Spleen (tissue), 11 donors: ENCODE data around the gene TP53TG5. TPM values are rescaled to one million over a fixed set of nuclear protein-coding genes. Genes with fewer than 3 reads are reported as not detected.

ENCODE experiments used
- DNase-seq: peaks from one replicate; pipeline ENCODE4 v3.0.0-alpha.2; 2020
- H3K27ac ChIP-seq, 8 donors: fragments of 200-600 bp; sonication (generic) in 7 of 8; 1 replicate in 4 of 8; 2 replicates in 4 of 8; pipeline versions ENCODE4 v1.5.0 to v1.8.0; 2016 to 2021; ENCODE audit warnings: inconsistent platforms in 4 of 8, mild to moderate bottlenecking in 4 of 8, moderate library complexity in 1 of 8
- H3K27me3 ChIP-seq, 7 donors: fragments of 200-600 bp; sonication (generic) in 6 of 7; replicated peaks in 1 of 7; 1 replicate in 4 of 7; 2 replicates in 3 of 7; pipeline versions ENCODE4 v1.5.0 to v1.8.0; 2016 to 2021; ENCODE audit warnings: inconsistent platforms in 3 of 7, mild to moderate bottlenecking in 1 of 7
- H3K36me3 ChIP-seq, 6 donors: fragments of 200-600 bp; sonication (generic) in 5 of 6; 1 replicate in 4 of 6; 2 replicates in 2 of 6; pipeline versions ENCODE4 v1.5.0 to v1.8.0; 2016 to 2021; ENCODE audit warnings: inconsistent platforms in 2 of 6
- H3K4me1 ChIP-seq, 6 donors: fragments of 200-600 bp; sonication (generic) in 5 of 6; 1 replicate in 3 of 6; 2 replicates in 3 of 6; pipeline versions ENCODE4 v1.5.0 to v1.8.0; 2016 to 2021; ENCODE audit warnings: inconsistent platforms in 3 of 6
- H3K4me3 ChIP-seq, 8 donors: fragments of 200-600 bp; sonication (generic) in 7 of 8; 1 replicate in 4 of 8; 2 replicates in 4 of 8; pipeline versions ENCODE4 v1.5.0 to v1.8.0; 2016 to 2021; ENCODE audit warnings: inconsistent platforms in 4 of 8, mild to moderate bottlenecking in 4 of 8, moderate library complexity in 2 of 8
- H3K9me3 ChIP-seq, 8 donors: fragments of 200-600 bp; sonication (generic) in 7 of 8; 1 replicate in 4 of 8; 2 replicates in 4 of 8; pipeline versions ENCODE4 v1.5.0 to v1.8.0; 2016 to 2021; ENCODE audit warnings: inconsistent platforms in 4 of 8
- CTCF ChIP-seq, 11 experiments: fragments of 200-600 bp in 7 of 11; fragments of 450-650 bp in 4 of 11; sonication (generic) in 4 of 11; IDR thresholded peaks in 8 of 11; conservative IDR thresholded peaks in 3 of 11; 1 replicate in 7 of 11; 2 replicates in 4 of 11; pipeline versions ENCODE4 v1.4.0 to v1.8.0; 2016 to 2021; ENCODE audit warnings: antibody characterized with exemption in 11 of 11, inconsistent platforms in 4 of 11, mild to moderate bottlenecking in 1 of 11
- POLR2A ChIP-seq, 3 donors: fragments of 450-650 bp; IDR thresholded peaks; one replicate each; pipeline ENCODE4 v1.5.1; 2017; ENCODE audit warnings: antibody characterized with exemption in 3 of 3, mild to moderate bottlenecking in 1 of 3
- POLR2AphosphoS5 ChIP-seq, 3 donors: sonication (generic); formaldehyde crosslinking; IDR thresholded peaks; one replicate each; pipeline ENCODE4 v1.5.1; 2017; ENCODE audit warnings: antibody characterized with exemption in 3 of 3
- WGBS, 5 donors: extraction: QIAGEN DNeasy Blood & Tissue Kit in 3 of 5; methylation state at CpG; one replicate each; pipeline versions ENCODE4 v1.1.5 to v1.1.7; 2013 to 2018; 5-methylcytosine and 5-hydroxymethylcytosine counted together
- intact Hi-C: fragments of 100-400 bp; cut with DNase I; formaldehyde crosslinking; loops from one replicate; pipeline ENCODE4 v1.15.0; 2023; ENCODE audit warnings: low total_unique reads
- polyA plus RNA-seq, 3 donors: library from polyadenylated mRNA; stranded (reverse); fragments of 200-250 nt; gene quantifications; one replicate each; pipeline ENCODE4 v1.2.1, GENCODE V29; 2013
- total RNA-seq, 7 donors: library from RNA; depleted of rRNA in 3 of 7; stranded (reverse); fragments of >200 nt in 3 of 7; fragmentation: NEBNext Ultra II Directional in 4 of 7; extraction: Animal tissue kit (Norgen Biotek cat#: 25700) in 4 of 7; gene quantifications; one replicate each; pipeline versions ENCODE4 v1.1.0 to v1.2.1, GENCODE V29; 2016 to 2021
- donor health status: healthy with polysubstance abuse.
- donor health status: DM: no; HTN: no; CAD: no; lungs with moderate emphysema.
- donor health status: DM: no; HTN: no; CAD: no.
- donor health status: Bipolar disorder and iron deficiency.
- donor health status: healthy.
- donor health status: DM: no; HTN: no; CAD: no.
- donor health status: DM: yes; HTN: yes; CAD: no.

Gene TP53TG5
- total and polyA plus RNA-seq, 10 donors = 0.08 to 0.66 (median 0.60) TPM; not detected in 7

- DNase-seq = peak; percentile 97
- intact Hi-C loops = loop anchor here (5.0 kb wide), 2 partner anchors 44 to 64 kb away; partner anchors contain the start of gene PIGT
Observed at GRCh38 chr20:45373353-45374100, 4.6 kb downstream of the TP53TG5 start.

GRCh38 chr20:45372646-45373352, 5.3 kb downstream of the TP53TG5 start:
- H3K4me3 ChIP-seq = peak overlapping the region in 7 of 8 donors; percentile 24 to 72 (median 48)

More at GRCh38 chr20:45373353-45374100, 4.6 kb downstream of the TP53TG5 start:
- Histone ChIP-seq H3K27ac (peak overlapping the region; percentile 5 to 85 (median 75)), H3K27me3 (no peaks in the 10 kb centered on the region), H3K4me3 (peak overlapping the region; percentile 24 to 72 (median 48)), H3K9me3 (no peaks in the 10 kb centered on the region), H3K36me3 (peaks cover 0 to 42% (median 0%) of the 10 kb centered on the region in 6 donors), H3K4me1 (peaks cover 14 to 60% (median 38%) of the 10 kb centered on the region in 6 donors)
- WGBS, 5 donors = 3 to 10% (median 5%) methylated on average over 38 of the region's 38 CpGs
- peak; percentile 80 to 96 (median 89) for TF ChIP-seq CTCF (IDR thresholded peaks at IDR 0.05 in 8 of 11, conservative IDR thresholded peaks at IDR 0.05 in 3 of 11)
- no peak for TF ChIP-seq POLR2A (IDR thresholded peaks at IDR 0.05)
- TF ChIP-seq POLR2AphosphoS5 (IDR thresholded peaks at IDR 0.05) = peak; percentile 67 to 80 (median 72)

GRCh38 chr20:45372241-45372640, 5.9 kb downstream of the TP53TG5 start:
- Histone ChIP-seq H3K27me3 (no peaks in the 10 kb centered on the region), H3K4me1 (peaks cover 23 to 73% (median 51%) of the 10 kb centered on the region in 6 donors), H3K27ac (no peak overlapping the region), H3K9me3 (no peaks in the 10 kb centered on the region), H3K36me3 (peaks cover 0 to 49% (median 9%) of the 10 kb centered on the region in 6 donors), H3K4me3 (peak overlapping the region in 1 of 8 donors; percentile 72)
- DNase-seq = no peak
- 92 to 97% (median 94%) methylated on average over 10 of the region's 10 CpGs for WGBS, 5 donors
- TF ChIP-seq POLR2A (IDR thresholded peaks at IDR 0.05) (no peak), CTCF (IDR thresholded peaks at IDR 0.05 in 8 of 11, conservative IDR thresholded peaks at IDR 0.05 in 3 of 11) (no peak), POLR2AphosphoS5 (IDR thresholded peaks at IDR 0.05) (no peak)
- intact Hi-C loops = loop anchor here (5.0 kb wide), 2 partner anchors 45 to 65 kb away; partner anchors contain the start of gene PIGT

More at GRCh38 chr20:45372646-45373352, 5.3 kb downstream of the TP53TG5 start:
- TF ChIP-seq POLR2AphosphoS5 (IDR thresholded peaks at IDR 0.05) = no peak
- TF ChIP-seq POLR2A (IDR thresholded peaks at IDR 0.05) = no peak
- TF ChIP-seq CTCF (IDR thresholded peaks at IDR 0.05 in 8 of 11, conservative IDR thresholded peaks at IDR 0.05 in 3 of 11) = no peak
- Histone ChIP-seq H3K4me1 (peaks cover 18 to 67% (median 45%) of the 10 kb centered on the region in 6 donors), H3K9me3 (no peaks in the 10 kb centered on the region), H3K36me3 (peaks cover 0 to 47% (median 3%) of the 10 kb centered on the region in 6 donors), H3K27ac (peak overlapping the region in 6 of 8 donors; percentile 70 to 85 (median 78)), H3K27me3 (no peaks in the 10 kb centered on the region)
- 39 to 59% (median 46%) methylated on average over 20 to 30 of the region's 30 CpGs for whole genome bisulfite sequencing, 5 donors
- peak; percentile 82 for DNase-seq
- intact Hi-C loops = loop anchor here (5.0 kb wide), 2 partner anchors 45 to 65 kb away; partner anchors contain the start of gene PIGT
